ENCODE measurements around the gene ZNF385B.

DNA sequence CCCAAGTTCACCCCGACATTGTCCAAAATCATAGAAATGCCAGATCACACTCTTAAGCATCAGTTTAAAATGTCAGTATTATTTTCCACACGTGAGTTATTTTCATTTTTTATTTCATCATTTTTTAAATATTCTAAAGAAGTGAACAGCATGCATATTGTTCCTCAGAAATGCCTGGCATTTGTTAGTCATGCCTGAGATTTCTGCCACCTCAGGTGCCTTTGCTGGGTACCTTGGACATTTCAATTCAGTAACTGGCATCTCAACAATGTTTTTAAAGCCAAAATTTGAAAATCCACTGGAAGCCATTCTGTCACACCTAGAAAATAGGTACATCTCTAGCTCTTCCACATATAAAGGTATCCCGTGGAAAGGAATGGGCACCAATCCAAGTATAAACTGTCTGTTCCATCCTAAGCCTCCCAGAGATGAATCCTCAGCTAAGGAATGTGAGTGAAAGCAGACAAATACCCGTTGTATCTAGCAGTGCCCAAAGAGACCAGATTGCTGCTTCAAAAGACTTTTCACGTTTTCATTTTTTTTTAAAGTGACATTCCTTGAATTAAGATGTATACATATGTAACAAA lies 159.8 kb downstream of the ZNF385B start:
- no peak for TF ChIP-seq POLR2AphosphoS5 (IDR thresholded peaks at IDR 0.05)
- no peak for TF ChIP-seq POLR2A (IDR thresholded peaks at IDR 0.05; ENCODE audit: low read depth)
- TF ChIP-seq, protein P1, sequence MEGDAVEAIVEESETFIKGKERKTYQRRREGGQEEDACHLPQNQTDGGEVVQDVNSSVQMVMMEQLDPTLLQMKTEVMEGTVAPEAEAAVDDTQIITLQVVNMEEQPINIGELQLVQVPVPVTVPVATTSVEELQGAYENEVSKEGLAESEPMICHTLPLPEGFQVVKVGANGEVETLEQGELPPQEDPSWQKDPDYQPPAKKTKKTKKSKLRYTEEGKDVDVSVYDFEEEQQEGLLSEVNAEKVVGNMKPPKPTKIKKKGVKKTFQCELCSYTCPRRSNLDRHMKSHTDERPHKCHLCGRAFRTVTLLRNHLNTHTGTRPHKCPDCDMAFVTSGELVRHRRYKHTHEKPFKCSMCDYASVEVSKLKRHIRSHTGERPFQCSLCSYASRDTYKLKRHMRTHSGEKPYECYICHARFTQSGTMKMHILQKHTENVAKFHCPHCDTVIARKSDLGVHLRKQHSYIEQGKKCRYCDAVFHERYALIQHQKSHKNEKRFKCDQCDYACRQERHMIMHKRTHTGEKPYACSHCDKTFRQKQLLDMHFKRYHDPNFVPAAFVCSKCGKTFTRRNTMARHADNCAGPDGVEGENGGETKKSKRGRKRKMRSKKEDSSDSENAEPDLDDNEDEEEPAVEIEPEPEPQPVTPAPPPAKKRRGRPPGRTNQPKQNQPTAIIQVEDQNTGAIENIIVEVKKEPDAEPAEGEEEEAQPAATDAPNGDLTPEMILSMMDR (IDR thresholded peaks at IDR 0.05) = no peak

Measured in esophagus muscularis mucosa (tissue), 3 donors.